COLO668 (cell line): Measurements from ENCODE around the gene ENTPD3.

ENCODE experiments used
- DNase-seq: peaks from one replicate; lab custom pipeline; 2025; ENCODE audit not compliant: unreplicated experiment; lab: John Stamatoyannopoulos, UW

The ENTPD3 gene

GRCh38 chr3:40404591-40405198 is 17.7 kb downstream of the ENTPD3 start:
- no peak for DNase-seq

DNA sequence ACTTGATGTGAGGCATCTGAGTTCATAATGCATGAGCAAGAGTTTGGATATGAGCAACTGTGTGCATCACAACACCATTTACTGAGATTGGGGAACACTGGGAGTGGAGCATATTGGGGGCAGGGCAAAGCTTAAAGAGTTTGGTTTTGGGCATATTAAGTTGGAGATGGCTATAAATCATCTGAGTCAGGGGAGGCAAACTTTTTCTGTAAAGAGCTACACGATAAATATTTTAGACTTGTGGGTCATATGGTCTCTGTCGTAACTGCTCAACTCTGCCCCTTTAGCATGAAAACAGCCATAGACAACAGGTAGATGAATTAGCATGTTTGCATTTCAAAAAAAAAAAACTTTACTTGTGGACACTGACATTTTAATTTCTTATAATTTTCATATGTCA is 20.0 kb downstream of the ENTPD3 start:
- DNase-seq = no peak

DNA sequence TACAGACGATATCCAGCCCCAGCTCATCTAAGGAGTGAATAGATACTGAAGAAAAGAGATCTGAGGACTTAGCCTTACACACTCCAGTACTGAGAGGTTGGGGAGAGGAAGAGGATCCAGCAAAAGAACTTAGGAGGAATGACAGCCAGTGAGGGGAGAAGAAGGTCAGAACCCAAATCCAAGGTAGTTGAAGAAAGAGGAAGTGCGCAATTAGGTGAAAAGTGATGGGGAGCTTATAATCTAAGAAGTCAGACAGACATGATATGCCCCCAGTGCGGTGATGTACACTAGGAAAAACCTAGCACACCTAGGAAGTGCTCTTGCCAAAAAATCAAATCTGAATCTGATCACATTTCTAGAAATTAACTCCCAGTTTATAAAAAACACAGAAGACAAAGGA is 20.6 kb downstream of the ENTPD3 start:
- DNase-seq = no peak

GRCh38 chr3:40414270-40414669 is 27.3 kb downstream of the ENTPD3 start:
- no peak for DNase-seq

DNA sequence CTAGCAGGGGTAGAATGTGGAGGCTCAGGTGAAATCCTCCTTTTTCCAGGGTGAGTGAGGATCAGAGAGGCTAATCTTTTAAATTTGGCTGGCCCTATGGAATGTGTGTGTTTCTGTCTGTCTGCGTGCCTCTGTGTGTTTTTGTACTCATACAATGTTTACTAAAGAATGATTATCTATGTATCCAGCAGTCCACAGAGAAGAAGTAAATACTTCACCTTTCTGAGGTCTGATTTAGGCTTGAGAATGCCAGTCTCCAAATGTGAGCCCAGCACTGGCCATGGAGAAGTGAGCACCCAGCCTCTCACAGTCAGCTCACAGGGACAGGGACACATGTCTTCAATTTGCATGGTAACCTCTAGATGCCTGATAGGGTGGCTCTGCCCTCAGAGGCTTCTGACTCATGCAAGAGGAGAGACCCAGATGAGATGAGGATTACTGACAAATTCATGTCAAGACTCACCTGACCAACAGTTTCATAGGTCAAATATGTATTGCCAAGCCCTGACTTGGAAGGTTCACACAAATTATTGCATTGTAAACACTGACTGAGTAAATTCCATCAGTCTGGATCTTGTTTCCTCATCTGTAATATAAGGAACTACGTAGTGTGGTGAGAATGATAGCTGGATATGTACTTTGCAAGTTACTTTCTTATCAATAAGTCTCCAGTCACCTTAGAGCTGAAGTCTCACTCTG is 31.0 kb downstream of the ENTPD3 start:
- no peak for DNase-seq

- no peak for DNase-seq
Observed at GRCh38 chr3:40422861-40423260, 35.9 kb downstream of the ENTPD3 start.

DNA sequence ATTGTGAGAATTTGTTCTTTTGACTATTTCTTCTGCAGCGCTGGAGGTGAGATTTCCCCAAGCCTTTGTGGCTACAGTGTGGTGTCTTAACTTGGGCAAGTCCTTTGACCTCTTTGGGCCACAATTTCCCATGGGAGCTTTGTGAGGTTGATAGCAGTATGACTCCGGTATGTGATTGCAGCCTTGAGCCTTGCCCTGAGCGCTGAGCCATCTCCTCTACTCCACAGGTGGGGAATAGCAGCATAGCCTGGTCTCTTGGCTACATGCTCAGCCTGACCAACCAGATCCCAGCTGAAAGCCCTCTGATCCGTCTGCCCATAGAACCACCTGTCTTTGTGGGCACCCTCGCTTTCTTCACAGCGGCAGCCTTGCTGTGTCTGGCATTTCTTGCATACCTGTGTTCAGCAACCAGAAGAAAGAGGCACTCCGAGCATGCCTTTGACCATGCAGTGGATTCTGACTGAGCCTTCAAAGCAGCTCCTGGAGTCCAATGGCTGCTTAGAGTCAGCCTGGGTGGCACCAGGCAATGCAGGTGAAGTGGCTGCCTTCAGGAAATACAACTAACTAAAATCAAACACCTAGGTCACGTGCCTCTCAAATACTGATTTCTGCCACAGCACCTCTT is 40.2 kb downstream of the ENTPD3 start:
- no peak for DNase-seq

DNA sequence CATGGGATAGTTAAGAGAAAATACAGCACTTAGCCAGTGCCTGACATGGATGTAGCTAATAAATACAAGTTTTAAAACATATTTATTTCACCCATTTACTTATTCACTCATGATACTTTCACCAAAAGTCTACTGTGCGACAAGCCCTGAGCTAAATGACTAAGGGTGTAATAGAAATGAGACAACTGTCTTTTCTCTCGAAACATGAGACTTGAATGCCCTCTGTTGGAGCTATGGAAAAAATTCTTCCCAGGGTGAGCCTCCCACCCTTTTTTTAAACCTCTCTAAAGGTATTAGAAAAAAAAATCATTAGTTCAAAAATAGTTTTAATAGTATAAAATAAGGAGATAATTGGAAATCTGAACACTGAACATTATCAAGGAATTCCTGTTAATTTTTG is 45.8 kb downstream of the ENTPD3 start:
- DNase-seq = no peak

GRCh38 chr3:40437889-40438288 is 50.9 kb downstream of the ENTPD3 start:
- no peak for DNase-seq

DNA sequence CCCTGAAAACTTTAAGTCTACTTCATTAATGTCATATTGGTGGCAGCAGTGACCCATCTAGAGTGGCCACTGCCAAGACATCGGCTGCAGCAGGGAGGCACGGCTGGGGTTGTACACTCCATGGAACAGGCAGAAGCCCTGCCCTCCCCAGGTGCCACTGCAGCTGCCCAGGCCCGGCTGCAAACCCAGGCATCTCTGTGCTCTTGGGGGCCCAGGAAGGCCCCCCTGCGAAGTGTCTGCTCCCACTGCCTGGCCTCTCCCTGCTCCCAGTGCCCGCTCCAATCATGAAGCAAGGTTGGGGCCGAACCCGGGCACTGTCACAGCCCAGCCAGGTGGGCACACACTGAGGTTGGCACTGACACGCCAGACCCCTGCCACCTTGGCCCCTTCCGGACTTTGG is 58.1 kb downstream of the ENTPD3 start:
- no peak for DNase-seq

- no peak for DNase-seq
Observed at GRCh38 chr3:40445880-40446279, 58.9 kb downstream of the ENTPD3 start.

DNA sequence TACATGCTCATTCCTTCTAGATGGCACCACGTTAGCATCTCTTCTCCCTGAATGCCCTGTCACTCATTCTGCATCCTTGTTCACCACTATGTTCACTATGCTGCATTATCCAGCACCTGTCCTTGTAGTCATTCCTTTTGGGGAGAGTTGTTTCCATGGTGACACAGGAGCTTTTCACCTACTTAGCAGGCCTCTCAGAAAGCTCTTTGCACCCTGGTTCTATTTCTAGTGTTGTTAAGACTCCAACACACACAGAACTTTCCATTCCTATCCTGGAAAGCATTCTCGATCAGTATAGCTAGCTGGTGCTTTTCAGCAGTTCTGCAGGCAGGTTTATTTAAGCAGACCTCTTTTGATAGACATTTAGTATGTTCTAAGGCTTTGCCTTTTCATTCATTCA is 63.5 kb downstream of the ENTPD3 start:
- no peak for DNase-seq

DNA sequence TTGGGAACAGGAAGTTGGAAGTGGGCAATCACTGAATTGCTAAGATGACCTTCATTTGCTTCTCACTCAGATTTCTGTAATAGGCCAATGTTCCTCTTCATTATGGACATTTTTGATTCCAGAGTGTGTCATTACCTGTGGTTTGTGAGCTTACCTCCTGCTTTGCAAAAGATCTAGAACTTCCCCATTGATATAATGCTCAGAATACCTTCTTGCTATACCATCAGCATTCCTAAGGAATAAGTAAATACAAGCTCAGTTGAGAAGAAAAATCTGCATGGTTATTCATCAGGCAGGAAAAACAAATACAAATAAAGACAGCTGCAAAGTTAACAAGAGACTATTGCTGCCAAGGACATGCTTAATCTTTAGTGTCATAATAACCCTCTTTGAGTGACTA is 64.6 kb downstream of the ENTPD3 start:
- no peak for DNase-seq

- no peak for DNase-seq
Observed at GRCh38 chr3:40452057-40452456, 65.1 kb downstream of the ENTPD3 start.

DNA sequence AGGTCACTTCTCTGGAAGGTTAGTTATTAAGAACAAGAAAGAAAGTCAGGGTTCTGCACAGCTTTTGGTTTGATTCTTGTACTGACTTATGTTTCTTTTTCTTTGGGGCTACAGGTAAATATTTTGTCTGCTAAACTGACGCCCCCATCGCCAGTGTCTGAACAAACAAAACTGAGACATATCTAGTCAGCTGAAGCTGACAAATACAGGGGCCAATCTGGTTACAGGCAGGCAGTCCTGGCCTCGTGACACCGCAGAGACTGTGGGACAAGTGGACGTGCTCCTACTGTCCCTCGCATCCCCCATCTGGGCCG is 65.5 kb downstream of the ENTPD3 start:
- no peak for DNase-seq

DNA sequence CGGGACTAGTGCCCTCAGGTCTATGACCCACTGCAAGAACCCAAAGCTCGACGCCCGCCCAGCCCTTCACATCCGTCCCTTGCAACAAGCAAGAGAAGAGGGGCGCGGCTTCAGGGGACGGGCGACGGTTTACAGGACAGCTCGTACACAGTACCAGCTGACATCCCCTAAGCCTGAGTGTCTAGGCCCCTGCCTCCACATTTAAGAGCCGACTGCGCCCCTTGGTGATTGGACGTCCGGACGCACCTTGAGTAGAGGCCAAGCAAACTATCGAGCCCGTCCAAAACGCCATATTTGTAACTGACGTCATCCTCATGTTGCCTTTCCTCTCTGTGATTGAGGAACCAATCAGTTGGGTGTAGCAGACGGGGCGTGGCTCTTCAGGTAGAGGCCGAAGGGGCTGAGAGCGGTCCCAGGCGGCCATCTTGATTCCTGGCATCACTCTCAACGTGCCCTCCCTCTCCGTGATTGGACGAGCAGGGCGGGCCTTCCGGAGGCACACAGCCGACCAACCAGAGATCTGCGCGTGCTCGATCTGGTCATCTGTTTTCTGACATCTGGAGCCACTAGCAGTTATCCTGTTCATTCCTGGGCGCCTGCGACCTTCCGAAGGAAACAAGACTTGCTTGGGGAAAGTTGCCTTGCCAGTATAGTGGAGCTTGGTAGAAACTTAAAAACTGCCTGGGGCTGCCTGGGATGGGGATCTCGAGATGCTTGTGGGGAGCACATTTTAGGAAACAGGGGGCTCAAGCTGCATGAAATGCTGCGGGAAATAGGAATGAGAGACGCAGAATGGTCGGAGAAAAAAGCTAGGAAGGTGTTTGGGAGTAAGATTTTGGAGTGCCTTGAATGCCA is 66.1 kb downstream of the ENTPD3 start:
- peak; percentile 95 for DNase-seq

GRCh38 chr3:40453933-40454332 is 66.9 kb downstream of the ENTPD3 start:
- no peak for DNase-seq

DNA sequence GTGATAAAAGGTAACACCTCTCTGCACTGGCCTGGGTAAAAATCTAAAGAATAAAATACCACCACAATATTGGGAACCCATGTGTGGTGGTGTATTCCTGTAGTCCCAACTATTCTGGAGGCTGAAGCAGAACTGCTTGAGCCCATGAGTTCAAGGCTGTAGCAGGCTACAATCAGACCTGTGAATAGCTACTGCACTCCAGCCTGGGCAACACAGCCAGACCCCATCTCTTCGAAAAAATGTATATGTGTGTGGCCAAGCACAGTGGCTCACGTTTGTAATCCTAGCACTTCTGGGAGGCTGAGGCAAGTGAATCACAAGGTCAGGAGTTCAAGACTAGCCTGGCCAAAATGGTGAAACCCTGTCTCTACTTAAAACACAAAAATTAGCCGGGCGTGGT is 68.3 kb downstream of the ENTPD3 start:
- DNase-seq = no peak

DNA sequence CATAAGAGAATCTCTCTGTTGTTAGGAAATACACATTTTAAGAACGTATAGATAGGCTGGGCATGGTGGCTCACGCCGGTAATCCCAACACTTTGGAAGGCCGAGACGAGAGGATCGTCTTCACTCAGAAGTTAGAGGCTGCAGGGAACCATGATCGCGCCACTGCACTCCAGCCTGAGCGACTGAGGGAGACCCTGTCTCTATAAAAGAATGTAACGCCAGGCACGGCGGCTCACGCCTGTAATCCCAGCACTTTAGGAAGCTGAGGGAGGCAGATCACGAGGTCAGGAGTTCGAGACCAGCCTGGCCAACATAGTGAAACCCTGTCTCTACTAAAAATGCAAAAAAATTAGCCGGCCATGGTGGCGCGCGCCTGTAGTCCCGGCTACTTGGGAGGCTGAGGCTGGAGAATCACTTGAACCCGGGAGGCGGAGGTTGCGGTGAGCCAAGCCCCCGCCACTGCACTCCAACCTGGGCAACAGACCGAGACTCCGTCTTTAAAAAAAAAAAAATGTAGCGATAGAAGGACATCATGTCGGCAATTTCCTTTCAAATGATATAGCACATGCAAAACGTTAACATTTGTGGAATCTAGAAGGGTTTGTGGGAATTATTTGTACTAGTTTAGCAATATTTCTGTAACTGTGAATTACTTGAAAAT is 69.4 kb downstream of the ENTPD3 start:
- DNase-seq = no peak

- DNase-seq = peak; percentile 92
Observed at GRCh38 chr3:40456940-40457823, 70.2 kb downstream of the ENTPD3 start, which contains the start of gene RPL14. Gene RPL14 (plus strand): TSS chr3:40457339. CDS start chr3:40457472, 133 bp downstream.
